GM13976 (cell line): ENCODE data around the gene TMEM131.

Source experiments
- DNase-seq: peaks from one replicate; pipeline ENCODE4 v3.0.0; 2012; ENCODE audit warnings: low spot score
- CTCF ChIP-seq: IDR thresholded peaks from 2 replicates; pipeline ENCODE4 v1.5.1; 2012; ENCODE audit warnings: borderline replicate concordance, mild to moderate bottlenecking; ENCODE audit not compliant: insufficient read depth; ENCODE audit errors: extremely low read depth, missing control alignments, control extremely low read depth
- in situ Hi-C: fragments of 300-500 bp; cut with MboI; formaldehyde crosslinking; loops from one replicate; pipeline ENCODE4 v1.12.0; 2022; ENCODE audit warnings: low sequenced_read_pairs, mixed read lengths, inconsistent platforms; ENCODE audit not compliant: unreplicated experiment

Gene TMEM131

DNA sequence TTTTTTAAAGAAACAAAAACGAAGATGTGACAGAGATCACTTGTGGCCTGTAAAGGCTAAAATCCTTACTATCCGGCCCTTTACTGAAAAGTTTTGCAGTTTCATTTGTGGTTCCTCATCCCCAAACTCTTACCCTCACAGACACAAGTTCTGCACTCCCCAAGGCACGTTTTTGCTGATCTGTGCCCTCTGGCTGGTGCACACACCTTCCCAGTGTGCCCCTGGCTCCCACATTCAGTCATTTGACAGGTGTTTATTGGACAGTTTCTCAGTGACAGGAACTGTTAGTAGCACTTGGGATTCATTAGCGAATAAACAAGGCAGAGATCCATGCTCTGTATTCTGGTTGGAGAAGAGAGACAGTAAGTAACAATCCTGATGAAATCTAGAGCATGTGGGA, 259.6 kb downstream of the TMEM131 start:
- no peak for TF ChIP-seq CTCF
- DNase-seq: no peak
- in situ Hi-C loops: no loop called here

- no peak for DNase-seq
- in situ Hi-C loops: no loop called here
- TF ChIP-seq CTCF: no peak
Measured at GRCh38 chr2:97735161-97735561, 260.6 kb downstream of the TMEM131 start.

DNA sequence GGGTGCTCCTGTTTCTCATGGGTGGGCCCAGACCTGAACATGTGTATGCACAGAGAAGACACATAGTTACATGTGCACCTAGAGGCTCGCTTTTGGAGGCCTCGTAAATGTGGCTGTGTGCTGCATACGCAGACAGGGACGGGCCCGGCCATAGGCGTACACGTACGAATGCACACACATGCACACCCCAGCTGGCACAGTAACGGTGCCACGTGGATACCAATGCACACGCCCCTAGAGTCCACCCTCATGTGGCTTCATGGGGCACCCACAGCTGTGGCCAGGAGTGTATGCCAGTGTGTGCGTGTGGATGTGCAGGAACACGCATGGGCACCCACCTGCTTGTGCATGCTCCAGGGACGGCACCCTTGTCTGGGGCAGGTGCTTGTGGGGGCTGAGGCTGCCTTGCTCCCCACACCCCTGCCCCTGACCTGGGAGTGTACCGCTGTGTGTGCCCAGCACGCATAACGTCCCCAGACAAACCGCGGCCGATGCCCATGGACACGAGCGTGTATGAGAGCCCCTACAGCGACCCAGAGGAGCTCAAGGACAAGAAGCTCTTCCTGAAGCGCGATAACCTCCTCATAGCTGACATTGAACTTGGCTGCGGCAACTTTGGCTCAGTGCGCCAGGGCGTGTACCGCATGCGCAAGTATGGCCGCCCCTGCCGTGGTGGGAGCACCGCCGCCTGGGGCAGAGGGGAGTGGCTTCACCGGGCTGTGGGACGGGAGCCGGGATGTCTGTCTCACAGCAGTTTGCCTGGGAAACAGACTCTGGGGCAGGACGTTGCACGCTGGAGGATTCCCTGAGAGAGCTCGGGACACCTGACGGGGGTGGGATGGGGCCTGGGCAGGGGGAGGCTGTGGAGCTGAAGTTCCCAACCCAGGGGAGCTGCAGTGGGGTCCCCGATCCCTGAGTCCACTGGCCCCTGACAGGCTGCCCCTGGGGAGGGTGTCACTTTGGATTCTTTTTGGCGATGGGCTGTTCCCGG, 261.4 kb downstream of the TMEM131 start:
- in situ Hi-C loops: no loop called here
- DNase-seq: no peak
- TF ChIP-seq CTCF: no peak

- no peak for TF ChIP-seq CTCF
- DNase-seq: no peak
- in situ Hi-C loops: no loop called here
Measured at GRCh38 chr2:97733341-97734035, 262.3 kb downstream of the TMEM131 start.

DNA sequence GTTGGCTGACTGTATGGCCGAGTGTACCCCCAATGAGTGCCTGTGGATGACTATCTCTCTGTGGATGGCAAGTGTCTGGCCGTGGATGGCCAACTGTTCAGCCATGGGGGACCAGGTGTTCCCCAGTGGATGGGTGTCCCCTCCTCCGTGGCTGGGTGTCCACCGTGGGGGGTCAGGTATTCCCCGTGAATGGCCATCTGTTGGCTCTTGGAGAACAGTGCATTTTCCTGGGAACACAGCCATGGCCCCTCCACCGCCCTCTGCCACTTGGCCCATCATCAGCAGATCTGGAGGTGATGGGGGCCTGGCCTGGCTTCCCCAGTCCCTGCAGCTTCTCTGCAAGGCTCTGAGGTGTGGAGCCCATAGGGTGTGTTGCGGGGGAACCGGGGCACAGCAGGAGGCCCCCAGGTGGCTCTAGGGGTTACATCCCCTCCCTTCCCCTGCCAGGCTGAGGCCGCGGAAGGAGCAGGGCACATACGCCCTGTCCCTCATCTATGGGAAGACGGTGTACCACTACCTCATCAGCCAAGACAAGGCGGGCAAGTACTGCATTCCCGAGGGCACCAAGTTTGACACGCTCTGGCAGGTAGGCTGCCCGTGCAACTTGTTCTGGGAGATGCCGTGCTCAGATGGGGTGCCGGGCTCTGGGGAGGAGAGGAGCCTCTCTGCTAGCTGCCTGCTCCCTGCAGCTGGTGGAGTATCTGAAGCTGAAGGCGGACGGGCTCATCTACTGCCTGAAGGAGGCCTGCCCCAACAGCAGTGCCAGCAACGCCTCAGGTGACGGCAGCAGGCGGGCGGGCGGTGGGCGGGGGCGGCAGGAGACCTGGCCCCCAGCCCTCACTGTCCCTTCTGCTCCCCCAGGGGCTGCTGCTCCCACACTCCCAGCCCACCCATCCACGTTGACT, 263.1 kb downstream of the TMEM131 start:
- in situ Hi-C loops: no loop called here
- TF ChIP-seq CTCF: no peak

More for the DNA sequence above, 263.1 kb downstream of the TMEM131 start:
- DNase-seq: no peak
